Hematopoietic multipotent progenitor cell treated with erythropoietin and hydrocortisone succinate and interleukin-3 and kit ligand, for 8 days (in vitro differentiated cells): Measurements from ENCODE around the gene SORBS2.

Experiments
- DNase-seq: peaks from one replicate; pipeline ENCODE4 v3.0.0-alpha.2; 2015

The SORBS2 gene

DNA sequence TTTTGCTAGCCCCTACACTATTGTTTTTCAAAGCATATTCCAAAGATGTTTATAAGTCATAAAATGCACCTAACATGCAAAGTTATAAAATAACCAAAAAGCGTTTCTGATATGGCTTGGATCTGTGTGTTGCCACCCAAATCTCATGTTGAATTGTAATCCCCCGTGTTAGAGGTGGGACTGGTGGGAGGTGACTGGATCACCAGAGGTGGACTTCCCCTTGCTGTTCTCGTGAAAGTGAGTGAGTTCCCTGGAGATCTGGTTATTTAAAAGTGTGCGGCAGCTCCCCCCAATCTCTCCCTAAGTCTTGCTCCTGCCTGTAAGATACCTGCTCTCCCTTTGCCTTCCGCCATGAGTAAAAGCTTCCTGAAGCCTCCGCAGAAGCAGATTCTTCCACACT, 22.8 kb upstream of the SORBS2 start:
- no peak for DNase-seq

DNA sequence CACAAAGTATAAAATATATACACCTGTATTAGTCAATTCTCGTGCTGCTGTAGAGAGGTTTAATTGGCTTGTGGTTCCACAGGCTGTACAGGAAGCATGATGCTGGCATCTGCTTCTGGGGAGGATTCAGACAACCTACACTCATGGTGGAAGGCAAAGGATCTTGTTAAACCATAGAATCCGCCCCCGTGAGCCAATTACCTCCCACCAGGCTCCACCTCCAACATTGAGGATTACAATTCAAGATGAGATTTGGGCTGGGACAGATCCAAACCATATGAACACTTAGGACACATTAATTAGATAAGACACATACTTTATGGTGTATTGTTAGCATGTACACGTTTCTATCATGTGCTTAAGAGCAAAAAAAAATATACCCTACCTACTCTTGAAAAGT, 22.1 kb upstream of the SORBS2 start:
- DNase-seq, result no peak

DNA sequence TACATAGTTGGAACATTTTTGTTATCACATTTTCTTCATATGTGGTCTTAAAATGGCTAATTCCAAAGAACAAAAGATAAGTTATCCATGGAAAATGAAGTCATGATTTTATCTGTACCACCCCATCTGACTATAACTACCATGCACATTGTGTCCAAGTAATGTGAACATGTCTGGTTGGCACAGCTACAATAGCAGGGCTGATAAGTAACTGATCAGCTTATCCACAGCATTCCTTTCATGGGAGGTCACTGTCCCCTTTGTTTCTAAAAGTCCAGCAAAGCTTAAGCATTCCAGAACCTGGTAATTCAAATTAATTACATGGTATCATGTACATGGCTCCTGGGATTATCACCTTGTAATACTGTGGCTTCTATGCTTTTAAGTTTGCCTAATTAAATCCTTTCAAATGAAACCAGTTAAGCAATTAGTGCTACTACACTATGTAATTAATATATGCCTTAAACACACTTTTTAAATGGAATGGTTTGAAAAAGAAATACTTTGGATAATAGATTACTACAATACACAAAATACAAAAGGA, 21.1 kb upstream of the SORBS2 start:
- DNase-seq, result no peak

DNA sequence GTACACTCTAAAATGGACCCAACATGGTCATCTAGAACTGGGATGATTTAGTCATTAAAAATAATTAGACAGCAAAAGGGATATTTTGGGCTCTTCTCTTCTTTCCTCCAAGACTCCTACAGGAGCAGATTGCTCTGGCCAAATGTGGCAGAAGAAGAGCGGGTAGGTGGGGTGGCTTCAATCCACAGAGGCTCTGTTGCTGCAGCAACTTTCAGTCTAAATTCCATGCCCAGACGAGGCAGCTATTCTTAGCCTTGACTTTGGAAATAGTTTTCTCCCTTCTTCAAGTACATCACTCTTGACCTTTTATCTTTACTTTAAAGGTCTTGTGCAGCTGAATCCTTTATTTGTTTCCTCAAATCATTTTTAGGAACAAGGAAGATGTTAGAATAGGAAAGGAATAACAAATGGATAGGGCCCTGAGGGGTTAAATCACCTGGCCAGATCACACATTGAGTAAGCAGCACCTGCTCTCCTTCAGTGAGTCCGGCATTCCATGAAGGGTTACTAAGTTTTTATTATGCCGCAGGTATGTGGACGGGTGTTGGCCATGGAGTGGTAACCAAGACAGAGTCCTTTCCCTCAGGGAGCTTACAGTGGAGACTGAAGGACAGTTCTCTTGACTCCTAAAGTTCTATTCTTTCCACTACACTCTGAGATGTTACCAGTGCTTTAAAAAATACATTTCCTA, 19.3 kb upstream of the SORBS2 start:
- no peak for DNase-seq

DNA sequence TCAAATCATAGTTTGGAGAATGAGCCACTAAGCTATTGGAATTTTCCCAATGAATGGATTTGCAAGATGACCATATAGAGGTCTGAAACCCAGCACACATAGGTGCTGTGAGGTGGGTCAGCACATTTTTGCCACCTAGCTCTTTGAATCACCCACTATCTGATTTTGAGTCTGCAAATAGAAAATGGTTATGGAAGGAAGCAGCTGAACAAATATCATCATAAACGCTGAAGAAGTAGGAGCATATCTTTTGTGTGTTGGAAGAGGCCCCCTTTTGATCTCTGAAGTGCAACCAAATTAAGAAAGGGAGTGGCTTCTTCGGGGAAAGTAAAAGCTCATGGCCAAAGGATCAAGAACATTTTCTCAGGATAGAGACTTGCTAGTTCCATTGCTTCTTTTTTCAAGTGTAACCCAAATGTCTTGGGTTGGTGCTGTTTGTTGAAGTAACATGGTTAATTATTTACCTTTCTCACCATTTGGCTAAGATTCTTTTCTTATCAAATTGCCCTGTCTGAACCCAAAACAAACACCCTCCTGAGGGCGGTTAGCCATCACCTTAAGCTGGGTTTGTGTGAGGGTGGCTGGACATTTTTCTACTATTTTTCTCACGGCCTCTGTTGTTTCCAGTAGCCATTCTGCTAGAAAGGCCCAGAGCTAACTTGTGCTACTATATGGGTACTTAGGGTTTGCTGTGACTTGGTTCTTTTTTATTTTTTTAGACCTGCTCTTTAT, 18.4 kb upstream of the SORBS2 start:
- no peak for DNase-seq

DNA sequence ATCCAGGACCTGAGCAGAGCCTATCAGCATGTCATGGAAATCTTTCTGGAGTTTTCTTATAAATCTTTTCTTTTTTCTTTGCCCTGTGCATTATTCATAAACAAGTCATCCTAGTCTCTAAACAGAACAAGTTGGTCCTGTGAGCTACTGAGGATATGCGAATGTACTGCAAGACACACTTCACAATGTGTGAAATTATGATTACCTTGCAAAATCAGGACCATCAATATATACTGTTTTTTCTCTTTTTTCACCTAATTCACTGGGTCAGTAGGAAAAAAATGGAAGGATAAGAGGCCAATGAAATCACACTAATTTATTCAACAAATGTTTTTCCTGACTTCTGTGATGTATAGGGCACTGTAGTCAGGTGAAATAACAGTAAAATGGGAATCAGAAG, 14.4 kb upstream of the SORBS2 start:
- no peak for DNase-seq

DNA sequence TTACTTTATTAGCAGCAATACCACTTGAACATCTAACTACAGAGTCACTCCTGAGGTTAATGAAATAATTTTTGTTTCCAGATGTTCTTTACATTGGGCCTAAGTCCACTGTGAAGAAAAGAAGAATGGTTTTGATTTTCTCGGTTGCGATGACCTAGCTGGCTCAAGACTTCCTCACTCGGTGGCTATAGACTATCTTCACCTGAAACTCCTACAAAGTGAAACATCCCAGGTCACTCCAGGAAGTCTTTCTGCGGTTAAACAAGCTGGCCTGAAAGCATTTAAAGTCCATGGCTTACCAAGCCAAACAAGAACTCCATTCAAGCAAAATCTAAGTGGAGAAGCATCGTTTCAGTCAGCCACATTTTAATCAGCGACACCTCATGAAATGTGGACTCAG, 13.7 kb upstream of the SORBS2 start:
- no peak for DNase-seq

DNA sequence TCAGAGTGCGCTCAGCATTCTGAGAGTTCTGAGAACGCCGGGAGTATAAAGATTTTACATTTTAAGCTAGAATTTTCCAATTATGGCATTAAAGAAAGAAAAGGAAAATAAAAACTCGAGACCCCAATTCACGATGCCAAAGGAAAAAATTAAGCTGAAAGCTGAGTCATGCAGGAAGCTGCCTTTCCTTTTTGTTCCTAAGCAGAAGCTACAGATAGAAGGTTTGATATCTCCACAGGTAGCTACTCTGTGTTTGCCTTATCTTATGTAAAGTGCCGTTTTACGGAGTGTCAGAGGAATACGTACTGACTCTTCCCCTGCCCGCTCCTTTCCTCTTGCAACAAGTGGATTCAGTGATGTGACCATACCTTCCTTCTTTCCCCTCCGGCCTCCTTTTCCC, 10.8 kb upstream of the SORBS2 start:
- no peak for DNase-seq

DNA sequence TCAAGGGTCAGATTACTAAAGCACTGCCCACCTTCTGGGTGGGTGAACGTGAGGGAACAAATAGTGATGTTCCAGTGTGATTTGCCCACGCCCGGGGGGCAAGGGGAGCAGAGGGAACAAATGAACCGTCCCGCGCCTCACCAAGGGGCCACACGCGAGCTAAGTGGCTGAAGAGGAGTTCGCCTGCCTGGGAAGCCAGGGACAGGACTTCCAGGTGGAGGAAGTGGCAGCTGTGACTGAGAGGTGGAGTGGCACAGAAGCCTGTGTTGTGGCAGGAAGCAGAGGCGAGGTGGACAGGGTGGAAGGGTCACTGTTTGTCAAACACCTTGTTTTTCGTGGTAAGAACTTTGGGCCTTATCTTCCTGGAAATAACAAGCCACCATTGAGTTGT, 9.0 kb upstream of the SORBS2 start:
- no peak for DNase-seq

DNA sequence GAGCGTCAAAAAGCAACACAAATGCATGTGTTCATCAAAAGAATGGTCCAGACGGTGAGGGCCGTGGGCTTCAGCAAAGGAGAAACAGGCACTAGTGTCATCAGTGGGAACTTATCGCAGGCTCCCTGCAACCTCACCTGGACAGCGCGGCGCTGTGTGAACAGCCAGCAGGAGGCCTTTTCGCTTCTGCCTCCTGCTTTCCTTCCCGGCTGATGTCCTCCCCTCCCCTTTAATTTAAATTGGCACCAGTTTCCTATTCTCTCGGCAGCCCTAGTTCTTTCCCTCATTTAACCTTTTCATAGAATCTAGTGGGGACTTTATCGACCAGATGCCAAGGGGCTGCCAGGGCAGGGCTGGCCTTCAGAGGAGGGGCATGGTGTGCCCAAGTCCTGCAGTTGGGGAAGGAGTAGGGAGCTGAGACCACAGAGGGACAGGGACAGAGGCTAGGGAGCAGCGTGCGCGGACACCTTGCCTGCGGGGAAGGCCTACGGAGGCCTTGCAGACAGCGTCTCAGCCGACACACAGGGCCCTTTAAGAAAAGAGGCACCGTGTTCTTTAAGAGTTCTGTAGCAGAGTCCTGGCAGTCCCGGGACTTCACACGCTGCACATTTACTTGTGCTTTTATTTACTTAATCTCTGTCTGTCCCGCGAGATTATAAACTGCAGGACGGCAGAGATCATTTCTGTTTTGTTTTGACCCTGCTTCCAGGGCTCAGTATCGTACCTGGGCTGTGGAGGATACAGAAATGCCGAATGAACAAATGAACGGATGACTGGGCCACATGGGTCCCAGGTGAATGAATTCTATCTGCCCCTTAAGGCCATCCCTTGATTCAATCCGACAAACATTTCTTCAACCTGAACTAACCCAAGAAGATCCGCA, 8.4 kb upstream of the SORBS2 start:
- no peak for DNase-seq

DNA sequence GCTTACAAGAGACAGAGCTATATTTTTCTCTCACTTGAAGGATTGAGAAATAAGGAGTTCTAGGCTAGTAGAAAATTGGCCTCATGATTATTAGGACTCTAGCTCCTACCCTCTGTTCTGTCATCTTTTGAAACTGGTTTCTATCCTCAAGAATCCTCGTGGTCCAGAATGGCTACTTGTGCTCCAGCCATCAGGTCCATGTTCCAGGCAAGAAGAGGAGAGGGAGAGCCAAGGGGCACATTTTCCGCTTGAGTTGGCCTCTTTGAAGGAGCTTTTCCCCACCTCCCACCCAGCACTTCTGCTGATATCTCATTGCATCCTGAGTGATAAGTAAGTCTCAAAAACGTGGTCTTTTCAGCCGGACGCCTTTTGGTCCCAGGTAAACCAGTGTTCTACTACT, 7.2 kb upstream of the SORBS2 start:
- no peak for DNase-seq

DNA sequence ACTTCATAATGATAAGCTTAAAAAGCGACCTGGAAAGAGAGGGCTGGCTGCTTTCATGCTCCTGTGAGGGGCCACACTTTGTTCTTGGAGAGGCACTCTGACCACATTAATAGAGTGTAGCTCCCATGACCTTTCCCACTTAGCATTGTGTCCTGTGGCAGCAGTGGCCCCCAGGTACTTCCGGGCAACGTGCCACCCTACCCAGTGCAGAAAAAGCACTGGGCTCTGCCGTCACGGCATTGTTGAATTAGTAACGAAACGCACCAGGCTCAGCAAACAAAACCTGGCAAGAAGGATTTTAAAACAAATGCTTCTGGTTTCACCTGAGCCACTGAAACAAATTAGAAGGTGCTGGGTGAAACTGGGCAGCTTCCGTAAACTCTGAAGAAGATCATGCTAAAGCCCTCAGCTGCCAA, 5.4 kb upstream of the SORBS2 start:
- DNase-seq, result no peak

DNA sequence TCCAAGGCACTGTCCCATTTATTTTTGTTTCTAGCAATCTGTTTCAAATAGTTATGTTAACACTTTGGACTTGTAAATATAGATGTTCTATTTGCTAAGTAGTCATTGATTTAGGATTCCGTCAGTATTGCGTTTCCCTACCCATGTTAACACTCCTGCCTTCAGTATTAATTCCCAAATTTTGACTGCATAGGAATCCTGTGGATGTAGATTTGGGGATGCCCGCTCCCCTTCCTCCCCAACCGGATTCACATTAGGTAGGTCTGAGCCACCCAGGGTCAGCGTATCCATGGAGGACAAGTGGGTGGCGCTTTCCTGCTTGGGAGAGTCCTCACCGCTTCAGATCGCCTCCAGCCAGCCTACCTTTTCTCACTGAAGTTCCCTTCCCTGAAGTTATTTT, 1.1 kb upstream of the SORBS2 start:
- DNase-seq, result no peak

DNA sequence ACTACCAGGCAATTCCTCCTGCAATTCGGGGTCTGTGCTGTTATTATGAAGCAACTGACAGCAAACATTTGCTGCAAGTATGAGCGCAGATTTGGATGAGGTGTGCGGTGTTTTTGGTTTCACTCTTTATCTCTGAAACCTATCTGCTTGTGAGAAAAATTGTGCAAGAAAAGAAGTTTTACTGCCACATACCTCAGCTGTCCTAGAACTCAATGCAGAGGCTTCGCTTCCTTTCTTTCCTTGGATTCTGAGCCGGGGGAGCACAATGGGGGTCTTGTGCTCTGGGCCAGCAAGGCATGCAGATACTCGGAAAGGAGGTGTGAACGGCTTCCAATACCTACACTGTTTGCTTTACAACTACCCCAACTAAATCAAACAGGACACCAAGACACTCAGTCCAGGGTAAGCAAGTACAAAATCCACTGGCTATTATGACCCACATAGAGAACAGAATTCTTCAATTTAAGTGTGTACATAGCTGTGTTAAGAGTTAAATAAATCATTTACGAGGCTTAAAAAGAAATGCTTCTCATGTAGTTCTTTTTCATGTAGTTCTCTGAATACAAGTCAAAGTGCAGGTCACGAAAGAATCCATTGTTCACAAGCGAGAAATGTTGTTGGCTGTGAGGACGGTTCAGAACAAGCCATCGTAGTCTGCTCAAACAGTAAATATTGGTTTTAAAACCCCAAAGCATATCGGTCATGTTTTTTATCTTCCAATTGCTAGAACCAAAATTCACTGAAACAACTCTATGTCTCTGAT, 1.1 kb downstream of the SORBS2 start:
- DNase-seq, result no peak

DNA sequence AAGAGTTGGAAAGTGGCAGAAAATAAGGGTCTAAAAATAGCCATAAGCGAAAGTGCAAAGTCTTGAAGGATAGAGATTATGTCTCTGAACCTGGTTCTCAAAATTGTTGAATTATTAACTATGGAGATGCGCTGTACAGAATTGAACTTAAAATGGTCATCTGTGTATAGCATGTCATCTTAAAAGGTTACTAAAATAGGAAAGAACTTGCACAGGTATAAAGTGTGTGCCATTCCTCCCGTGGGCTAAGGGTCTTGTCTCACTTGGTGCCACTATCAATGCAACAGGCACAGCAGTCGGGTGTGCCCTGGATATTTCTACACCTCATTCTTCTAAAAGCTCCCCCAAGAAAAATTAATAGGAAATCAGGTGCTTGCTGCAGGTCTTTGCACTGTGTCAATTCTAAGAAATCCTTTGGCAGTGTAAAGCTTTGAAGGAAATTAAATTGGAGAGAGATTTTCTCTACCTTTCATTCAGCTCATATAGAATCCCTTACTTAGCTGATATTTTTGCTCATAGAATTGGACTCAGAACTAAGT, 2.4 kb downstream of the SORBS2 start:
- no peak for DNase-seq

DNA sequence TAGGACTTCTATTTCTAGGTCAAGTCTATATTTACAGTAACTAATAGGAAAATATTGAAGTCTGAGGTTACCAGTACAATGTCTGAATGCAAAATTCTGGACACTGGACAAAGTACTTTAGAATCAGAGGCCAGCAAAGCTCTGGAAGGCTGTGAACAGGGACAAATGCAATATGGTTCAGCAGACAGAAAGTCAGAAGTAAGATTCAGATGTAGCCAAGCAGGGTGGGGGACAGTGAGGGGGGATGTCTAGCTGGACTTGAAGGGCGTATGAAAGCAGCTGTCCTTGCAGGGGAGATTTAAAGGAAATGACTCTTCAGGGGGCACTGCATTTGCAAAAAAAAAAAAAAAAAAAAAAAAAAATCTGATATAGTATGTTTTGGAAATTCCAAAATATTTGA, 2.9 kb downstream of the SORBS2 start:
- DNase-seq, result no peak

DNA sequence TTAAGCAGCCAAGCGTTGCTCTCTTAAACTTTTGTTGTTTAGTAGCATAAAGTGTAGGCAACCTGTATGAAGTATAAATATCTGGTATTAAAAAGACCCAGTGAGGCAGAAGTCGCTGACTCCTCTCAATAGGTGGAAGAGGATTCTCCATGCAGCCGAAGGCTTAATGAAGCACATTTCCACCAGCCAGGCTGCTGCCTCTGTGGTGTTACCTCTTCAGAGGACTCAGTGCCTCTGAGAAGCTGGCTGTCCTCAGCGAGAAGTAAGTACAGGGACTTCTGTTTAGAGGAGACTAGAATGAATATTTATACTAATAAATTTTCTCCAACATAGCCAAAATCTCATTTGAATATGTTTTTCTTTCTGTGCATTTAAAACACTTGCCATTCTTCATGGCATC, 6.0 kb downstream of the SORBS2 start:
- DNase-seq, result no peak

DNA sequence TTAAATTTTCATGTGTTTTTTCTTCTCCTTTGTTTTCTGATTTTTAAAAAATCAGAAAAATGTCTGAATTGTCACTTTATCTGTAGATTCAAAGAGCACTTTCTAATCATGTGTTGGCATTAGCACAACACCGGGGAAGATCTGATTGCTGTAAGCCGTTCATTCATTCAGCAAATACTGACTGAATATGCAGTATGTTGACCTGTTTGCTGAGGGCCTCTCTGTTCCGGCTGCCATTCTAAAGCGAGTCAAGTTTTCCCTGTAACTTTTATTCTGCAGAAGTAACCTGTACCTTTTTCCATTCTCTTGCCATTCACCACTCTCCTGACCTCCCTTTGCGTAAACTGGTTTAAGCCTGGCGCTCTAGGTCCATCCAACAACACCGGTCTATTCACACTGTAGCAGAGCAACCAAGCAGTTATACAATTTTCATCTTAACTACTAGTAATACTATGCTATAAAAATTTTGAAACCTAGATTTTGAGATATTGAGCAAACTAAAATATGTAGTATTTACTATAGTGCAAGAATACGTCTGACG, 6.7 kb downstream of the SORBS2 start:
- DNase-seq, result no peak

DNA sequence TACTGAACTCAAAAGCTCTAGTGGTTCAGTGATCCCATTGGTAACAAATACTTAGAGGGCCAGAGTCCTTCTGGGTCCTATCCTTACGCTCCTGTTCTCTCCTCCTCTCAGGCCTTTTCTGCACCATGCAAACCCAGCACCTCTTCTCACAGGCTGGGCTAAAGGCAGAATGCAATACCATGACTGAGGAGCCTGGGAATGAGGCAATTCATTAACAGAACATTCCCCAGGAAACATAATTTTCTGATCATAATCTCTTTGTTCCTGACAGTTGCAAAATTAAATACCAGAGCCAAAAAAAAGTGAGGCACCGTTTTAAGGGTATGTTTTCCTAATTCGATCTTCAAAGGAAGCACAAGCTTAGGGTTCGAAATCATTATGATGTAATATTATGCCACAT, 9.0 kb downstream of the SORBS2 start:
- DNase-seq, result no peak

DNA sequence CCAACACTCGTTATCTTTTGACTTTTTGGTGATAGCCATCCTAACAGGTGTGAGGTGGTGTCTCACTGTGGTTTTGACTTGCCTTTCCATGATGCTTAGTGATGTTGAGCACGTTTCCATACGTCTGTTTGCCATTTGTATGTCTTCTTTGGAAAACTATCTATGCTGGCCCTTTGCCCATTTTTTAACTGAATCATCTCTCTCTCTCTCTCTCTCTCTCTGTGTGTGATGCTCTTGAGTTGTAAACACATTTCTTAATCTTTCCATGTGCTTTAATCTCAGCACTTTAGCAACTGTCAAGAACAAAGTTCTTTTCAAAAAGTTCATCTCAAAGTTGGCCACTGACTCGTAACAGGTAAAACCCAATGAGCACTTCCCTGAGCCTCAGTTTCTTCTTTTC, 10.5 kb downstream of the SORBS2 start:
- no peak for DNase-seq

DNA sequence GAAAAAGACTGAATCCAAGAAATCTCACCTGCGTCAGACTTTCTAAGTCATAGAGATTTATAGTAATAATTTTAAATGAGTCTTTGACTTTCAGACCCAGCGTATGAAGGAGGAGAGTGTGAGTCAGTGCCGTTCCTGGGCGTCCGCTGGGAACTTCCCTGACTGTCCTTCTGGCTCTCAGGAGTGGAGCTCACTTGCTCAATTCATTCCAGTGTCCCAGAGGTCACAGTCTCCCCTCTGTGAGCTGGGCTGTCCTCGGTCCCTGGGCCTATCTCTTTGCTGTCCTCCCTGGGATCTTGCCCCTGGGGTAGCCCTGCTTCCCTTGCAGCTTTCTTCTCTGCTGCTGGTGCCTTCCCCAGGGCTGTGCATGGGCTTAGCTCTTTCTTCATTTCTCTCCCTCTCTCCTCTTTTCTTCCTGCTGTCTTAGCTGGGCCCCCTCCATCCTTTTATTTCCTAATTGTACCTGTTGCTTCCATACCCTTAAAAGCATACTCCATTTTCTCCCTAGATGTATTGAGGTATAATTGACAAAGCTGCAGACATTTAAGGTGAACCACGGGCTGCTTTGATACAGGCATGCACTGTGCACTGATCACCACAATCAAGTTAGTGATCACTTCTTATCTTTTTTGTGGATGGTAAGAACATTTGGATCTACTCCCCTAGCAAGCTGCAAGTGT, 11.6 kb downstream of the SORBS2 start:
- no peak for DNase-seq

DNA sequence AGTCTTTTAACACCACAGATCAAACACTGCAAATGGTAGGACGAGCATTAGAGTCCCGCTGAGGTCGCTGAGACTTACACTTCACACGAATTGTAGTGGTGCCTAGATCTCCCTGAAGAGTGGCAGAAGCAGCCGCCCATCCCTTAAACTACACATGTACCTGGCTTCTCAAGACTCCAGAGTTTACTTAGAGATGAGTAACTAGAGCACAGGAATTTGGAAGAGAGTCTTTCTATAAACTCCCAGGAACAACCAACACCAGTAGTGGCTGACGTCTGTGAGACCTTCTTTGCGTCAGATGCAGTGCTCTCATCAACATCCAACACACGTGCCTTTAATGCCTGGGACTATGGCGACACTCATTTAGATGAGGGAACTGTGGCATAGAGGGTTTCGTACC, 12.6 kb downstream of the SORBS2 start:
- no peak for DNase-seq
